ENCODE measurements around the gene DUSP15.

DUSP15 gene

GRCh38 chr20:31864521-31865400 is 5.6 kb downstream of the DUSP15 start:
- Histone ChIP-seq H4K20me1 (ENCODE audit: insufficient read depth, low read length, poor library complexity, severe bottlenecking) (no peaks in the 10 kb centered on the region), H3K9me3 (ENCODE audit: insufficient read depth, low read depth, low read length) (no peaks in the 10 kb centered on the region), H3K4me3 (ENCODE audit: low read length, poor library complexity, severe bottlenecking) (no peak overlapping the region), H3K4me2 (ENCODE audit: low read depth, low read length, poor library complexity, severe bottlenecking) (no peak overlapping the region), H3K36me3 (ENCODE audit: insufficient read depth, low read length) (no peaks in the 10 kb centered on the region), H3K27me3 (ENCODE audit: insufficient read depth, low read length, poor library complexity, severe bottlenecking) (no peaks in the 10 kb centered on the region), H3K79me2 (ENCODE audit: insufficient read depth, low read length) (no peaks in the 10 kb centered on the region), H3K9me2 (replicated peaks; ENCODE audit: low read depth, low read length) (no peaks in the 10 kb centered on the region), H3K9ac (ENCODE audit: low read depth, low read length, poor library complexity, severe bottlenecking) (no peak overlapping the region), H2AFZ (ENCODE audit: low read length) (no peak overlapping the region), H3K4me1 (ENCODE audit: insufficient read depth, low read length, poor library complexity, severe bottlenecking) (peaks cover 17% of the 10 kb centered on the region), H3F3A (ENCODE audit: low read depth) (no peaks in the 10 kb centered on the region)
- TF ChIP-seq CTCF (conservative IDR thresholded peaks at IDR 0.05; ENCODE audit: low read length), result no peak
- no peak for TF ChIP-seq EZH2phosphoT487 (IDR thresholded peaks at IDR 0.05; ENCODE audit: borderline replicate concordance)

- Histone ChIP-seq H3K4me2 (ENCODE audit: low read depth, low read length, poor library complexity, severe bottlenecking) (no peak overlapping the region), H3K4me3 (ENCODE audit: low read length, poor library complexity, severe bottlenecking) (no peak overlapping the region), H3K4me1 (ENCODE audit: insufficient read depth, low read length, poor library complexity, severe bottlenecking) (peaks cover 22% of the 10 kb centered on the region), H3F3A (ENCODE audit: low read depth) (no peaks in the 10 kb centered on the region), H3K79me2 (ENCODE audit: insufficient read depth, low read length) (no peaks in the 10 kb centered on the region), H3K9me2 (replicated peaks; ENCODE audit: low read depth, low read length) (no peaks in the 10 kb centered on the region), H3K36me3 (ENCODE audit: insufficient read depth, low read length) (no peaks in the 10 kb centered on the region), H2AFZ (ENCODE audit: low read length) (no peak overlapping the region; the same call in 1 of the 2 replicates), H3K9me3 (ENCODE audit: insufficient read depth, low read depth, low read length) (no peaks in the 10 kb centered on the region), H3K27me3 (ENCODE audit: insufficient read depth, low read length, poor library complexity, severe bottlenecking) (no peaks in the 10 kb centered on the region), H3K9ac (ENCODE audit: low read depth, low read length, poor library complexity, severe bottlenecking) (no peak overlapping the region), H4K20me1 (ENCODE audit: insufficient read depth, low read length, poor library complexity, severe bottlenecking) (no peaks in the 10 kb centered on the region)
- TF ChIP-seq EZH2phosphoT487 (IDR thresholded peaks at IDR 0.05; ENCODE audit: borderline replicate concordance), result no peak
Measured at GRCh38 chr20:31863296-31864085, 6.8 kb downstream of the DUSP15 start.

- Histone ChIP-seq H3K4me1 (ENCODE audit: insufficient read depth, low read length, poor library complexity, severe bottlenecking) (peaks cover 24% of the 10 kb centered on the region), H2AFZ (ENCODE audit: low read length) (no peak overlapping the region), H3K4me2 (ENCODE audit: low read depth, low read length, poor library complexity, severe bottlenecking) (no peak overlapping the region), H3K27me3 (ENCODE audit: insufficient read depth, low read length, poor library complexity, severe bottlenecking) (no peaks in the 10 kb centered on the region), H4K20me1 (ENCODE audit: insufficient read depth, low read length, poor library complexity, severe bottlenecking) (no peaks in the 10 kb centered on the region), H3K79me2 (ENCODE audit: insufficient read depth, low read length) (no peaks in the 10 kb centered on the region), H3K4me3 (ENCODE audit: low read length, poor library complexity, severe bottlenecking) (no peak overlapping the region), H3F3A (ENCODE audit: low read depth) (no peaks in the 10 kb centered on the region), H3K9me2 (replicated peaks; ENCODE audit: low read depth, low read length) (no peaks in the 10 kb centered on the region), H3K9ac (ENCODE audit: low read depth, low read length, poor library complexity, severe bottlenecking) (no peak overlapping the region), H3K9me3 (ENCODE audit: insufficient read depth, low read depth, low read length) (no peaks in the 10 kb centered on the region), H3K36me3 (ENCODE audit: insufficient read depth, low read length) (no peaks in the 10 kb centered on the region)
- TF ChIP-seq EZH2phosphoT487 (IDR thresholded peaks at IDR 0.05; ENCODE audit: borderline replicate concordance) (no peak), CTCF (conservative IDR thresholded peaks at IDR 0.05; ENCODE audit: low read length) (no peak)
Measured at GRCh38 chr20:31862506-31862905, 7.8 kb downstream of the DUSP15 start.

All from Loucy (cell line).